Activated CD8-positive, alpha-beta memory T cell treated with anti-CD3 and anti-CD28 coated beads for 4 hours (primary cell): ENCODE data around the gene RIPK4.
"Not testable (repeated sequence)": the region's sequence is repeated elsewhere in the genome, so short reads cannot be mapped to it uniquely, and the experiment has no call there.

ENCODE experiments used
- DNase-seq, 2 donors: peaks; one replicate each; pipeline ENCODE4 v3.0.0-alpha.2; 2020; ENCODE audit warnings: low read depth in 2 of 2

The RIPK4 gene

GRCh38 chr21:41737651-41738324 is 29.1 kb downstream of the RIPK4 start:
- no peak for DNase-seq

- no peak for DNase-seq
Observed at GRCh38 chr21:41736423-41736822, 30.4 kb downstream of the RIPK4 start.

- no peak for DNase-seq
Observed at GRCh38 chr21:41733951-41734689, 32.7 kb downstream of the RIPK4 start.

- no peak for DNase-seq
Observed at GRCh38 chr21:41731081-41731480, 35.8 kb downstream of the RIPK4 start.

- DNase-seq, result no peak
Observed at GRCh38 chr21:41730367-41730765, 36.5 kb downstream of the RIPK4 start.

GRCh38 chr21:41729701-41730366 is 37.0 kb downstream of the RIPK4 start:
- DNase-seq, result no peak

GRCh38 chr21:41727784-41728763 is 38.8 kb downstream of the RIPK4 start:
- no peak for DNase-seq

GRCh38 chr21:41726970-41727783 is 39.7 kb downstream of the RIPK4 start:
- DNase-seq, result no peak

- no peak for DNase-seq
Observed at GRCh38 chr21:41726630-41726969, 40.3 kb downstream of the RIPK4 start.

GRCh38 chr21:41726058-41726558 is 40.7 kb downstream of the RIPK4 start:
- DNase-seq, result no peak

GRCh38 chr21:41725421-41726031 is 41.3 kb downstream of the RIPK4 start:
- no peak for DNase-seq

- DNase-seq, result not testable (repeated sequence)
Observed at GRCh38 chr21:41723835-41724234, 43.0 kb downstream of the RIPK4 start.

- DNase-seq, result no peak
Observed at GRCh38 chr21:41722052-41723018, 44.5 kb downstream of the RIPK4 start.

- no peak for DNase-seq
Observed at GRCh38 chr21:41720250-41720649, 46.6 kb downstream of the RIPK4 start.

- DNase-seq, result no peak
Observed at GRCh38 chr21:41719691-41720090, 47.2 kb downstream of the RIPK4 start.

- no peak for DNase-seq
Observed at GRCh38 chr21:41717573-41718330, 49.1 kb downstream of the RIPK4 start.

- no peak for DNase-seq
Observed at GRCh38 chr21:41716751-41717150, 50.1 kb downstream of the RIPK4 start.

- DNase-seq, result no peak
Observed at GRCh38 chr21:41715649-41716281, 51.1 kb downstream of the RIPK4 start.
